Keratinocyte (primary cell): ENCODE data around the gene SLAIN2. TPM values are rescaled to one million over a fixed set of nuclear protein-coding genes. Genes with fewer than 3 reads are reported as not detected.

Experiments
- DNase-seq: peaks from one replicate; pipeline ENCODE4 v3.0.0-alpha.2; 2011; ENCODE audit warnings: low read depth, missing footprints, low spot score
- FAIRE-seq: peaks from 2 replicates; lab custom pipeline; 2011; peaks lifted over from hg19 to GRCh38; lab: Jason Lieb, UNC
- H2AFZ ChIP-seq: 2 replicates; pipeline ENCODE4 v1.6.0; 2012; ENCODE audit warnings: low read length, control low read depth, inconsistent platforms; ENCODE audit not compliant: control insufficient read depth
- H3K27ac ChIP-seq: 2 replicates; pipeline ENCODE4 v1.5.1; 2011; ENCODE audit warnings: low read length; ENCODE audit not compliant: control insufficient read depth, insufficient read depth
- H3K27me3 ChIP-seq: 3 replicates; pipeline ENCODE4 v1.6.0; 2011; ENCODE audit warnings: low read length; ENCODE audit not compliant: control insufficient read depth, insufficient read depth; ENCODE audit errors: extremely low read depth
- H3K36me3 ChIP-seq, 2 experiments: 2 replicates in 1 of 2; 3 replicates in 1 of 2; pipeline ENCODE4 v1.5.1; 2011; ENCODE audit warnings: low read length in 2 of 2, mild to moderate bottlenecking in 1 of 2; ENCODE audit not compliant: control insufficient read depth in 2 of 2, insufficient read depth in 2 of 2; ENCODE audit errors: extremely low read depth in 1 of 2
- H3K4me1 ChIP-seq: 3 replicates; pipeline ENCODE4 v1.5.1; 2011; ENCODE audit warnings: low read length; ENCODE audit not compliant: control insufficient read depth, insufficient read depth; ENCODE audit errors: extremely low read depth
- H3K4me2 ChIP-seq: 3 replicates; pipeline ENCODE4 v1.6.0; 2011; ENCODE audit warnings: low read depth, low read length; ENCODE audit not compliant: control insufficient read depth, insufficient read depth; ENCODE audit errors: extremely low read depth
- H3K4me3 ChIP-seq, 3 experiments: fragments of 200-600 bp in 1 of 3; sonication (generic) in 1 of 3; 2 replicates in 2 of 3; 3 replicates in 1 of 3; pipeline ENCODE4 v1.5.1; 2011 to 2016; ENCODE audit warnings: low read length in 3 of 3, mild to moderate bottlenecking in 3 of 3, control low read depth in 2 of 3, inconsistent platforms in 1 of 3, low read depth in 1 of 3, mixed read lengths in 1 of 3, mixed run types in 1 of 3, moderate library complexity in 1 of 3; ENCODE audit not compliant: control insufficient read depth in 2 of 3, insufficient read depth in 2 of 3; ENCODE audit errors: extremely low read depth in 1 of 3
- H3K79me2 ChIP-seq: 2 replicates; pipeline ENCODE4 v1.6.0; 2012; ENCODE audit warnings: low read length; ENCODE audit not compliant: control insufficient read depth, insufficient read depth
- H3K9ac ChIP-seq: 3 replicates; pipeline ENCODE4 v1.6.0; 2011; ENCODE audit warnings: low read length; ENCODE audit not compliant: control insufficient read depth, insufficient read depth; ENCODE audit errors: extremely low read depth
- H3K9me1 ChIP-seq: 3 replicates; pipeline ENCODE4 v1.6.0; 2011; ENCODE audit warnings: low read length; ENCODE audit not compliant: control insufficient read depth, insufficient read depth; ENCODE audit errors: extremely low read depth
- H3K9me3 ChIP-seq: 2 replicates; pipeline ENCODE4 v1.5.1; 2012; ENCODE audit warnings: low read depth, low read length; ENCODE audit not compliant: control insufficient read depth
- H4K20me1 ChIP-seq: 3 replicates; pipeline ENCODE4 v1.6.0; 2011; ENCODE audit warnings: low read length; ENCODE audit not compliant: control insufficient read depth, insufficient read depth; ENCODE audit errors: extremely low read depth
- EZH2 ChIP-seq: IDR thresholded peaks from one replicate; pipeline ENCODE4 v1.6.1; 2012; ENCODE audit warnings: inconsistent platforms, mild to moderate bottlenecking, low read length, moderate library complexity
- dilution Hi-C: fragments of 300-500 bp; cut with MboI; formaldehyde crosslinking; loops from one replicate; pipeline ENCODE4 v1.7.0; 2020; ENCODE audit warnings: low sequenced_read_pairs; ENCODE audit not compliant: extremely low pct_ligation_motif_present
- polyA plus RNA-seq, 5 experiments: library from polyadenylated mRNA; depleted of rRNA in 3 of 5; stranded (reverse) in 3 of 5; stranded (forward) in 1 of 5; unstranded in 1 of 5; fragments of >200 nt; gene quantifications; 1 replicate in 1 of 5; 2 replicates in 3 of 5; 3 replicates in 1 of 5; pipeline versions ENCODE4 v1.2.1 to v1.2.3, GENCODE V29; 2011 to 2012; ENCODE audit warnings: missing spikeins in 2 of 5, low read depth in 1 of 5, low replicate concordance in 1 of 5
- TF ChIP-seq, protein P1 (sequence below), 3 experiments: IDR thresholded peaks in 1 of 3; conservative IDR thresholded peaks in 1 of 3; optimal IDR thresholded peaks in 1 of 3; 2 replicates in 2 of 3; 3 replicates in 1 of 3; pipeline versions ENCODE3 to v1.5.1; 2011; ENCODE audit warnings: low read length in 3 of 3, mild to moderate bottlenecking in 3 of 3, moderate library complexity in 2 of 3, control low read depth in 1 of 3, inconsistent platforms in 1 of 3; ENCODE audit not compliant: insufficient read depth in 2 of 3; ENCODE audit errors: extremely low read depth in 1 of 3

SLAIN2 gene
- polyA plus RNA-seq, 1 donor (not counting 4 experiments of a cell fraction or from before 2014, with no cell fraction given), result 72.4 TPM

DNA sequence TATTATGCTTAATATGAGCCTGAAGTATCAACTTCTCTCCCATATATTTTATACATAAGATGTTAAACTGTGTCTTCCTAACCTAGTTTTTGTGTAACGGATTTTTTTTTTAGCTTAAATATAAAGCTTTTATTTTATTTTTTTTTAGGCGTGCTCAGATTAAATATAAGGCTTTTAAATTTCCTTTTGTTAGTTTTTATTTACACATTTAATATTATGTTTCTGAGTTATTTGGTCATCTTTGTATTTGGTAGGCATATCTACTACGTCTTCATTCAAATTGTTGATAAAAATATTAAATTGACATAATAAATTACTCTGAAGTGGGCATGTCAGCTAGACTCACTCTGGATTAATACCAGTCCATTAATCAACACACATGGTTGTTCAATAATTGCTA lies 4.2 kb downstream of the SLAIN2 start:
- no peak overlapping the region for H3K27ac ChIP-seq
- H3K9me1 ChIP-seq, result peaks cover 2% of the 10 kb centered on the region
- H3K4me3 ChIP-seq, result no peak overlapping the region
- no peaks in the 10 kb centered on the region for H3K27me3 ChIP-seq
- H3K4me2 ChIP-seq, result peak overlapping the region; percentile 56
- H3K9me3 ChIP-seq, result no peaks in the 10 kb centered on the region
- FAIRE-seq, result no peak
- H3K4me1 ChIP-seq, result peaks cover 23% of the 10 kb centered on the region
- DNase-seq, result no peak
- H3K36me3 ChIP-seq, result no peaks in the 10 kb centered on the region
- no peak overlapping the region for H3K9ac ChIP-seq
- dilution Hi-C loops, result no loop called here
- H2AFZ ChIP-seq, result no peak overlapping the region
- H3K79me2 ChIP-seq, result peaks cover 90% of the 10 kb centered on the region
- peaks cover 3% of the 10 kb centered on the region for H4K20me1 ChIP-seq
- TF ChIP-seq, protein P1, sequence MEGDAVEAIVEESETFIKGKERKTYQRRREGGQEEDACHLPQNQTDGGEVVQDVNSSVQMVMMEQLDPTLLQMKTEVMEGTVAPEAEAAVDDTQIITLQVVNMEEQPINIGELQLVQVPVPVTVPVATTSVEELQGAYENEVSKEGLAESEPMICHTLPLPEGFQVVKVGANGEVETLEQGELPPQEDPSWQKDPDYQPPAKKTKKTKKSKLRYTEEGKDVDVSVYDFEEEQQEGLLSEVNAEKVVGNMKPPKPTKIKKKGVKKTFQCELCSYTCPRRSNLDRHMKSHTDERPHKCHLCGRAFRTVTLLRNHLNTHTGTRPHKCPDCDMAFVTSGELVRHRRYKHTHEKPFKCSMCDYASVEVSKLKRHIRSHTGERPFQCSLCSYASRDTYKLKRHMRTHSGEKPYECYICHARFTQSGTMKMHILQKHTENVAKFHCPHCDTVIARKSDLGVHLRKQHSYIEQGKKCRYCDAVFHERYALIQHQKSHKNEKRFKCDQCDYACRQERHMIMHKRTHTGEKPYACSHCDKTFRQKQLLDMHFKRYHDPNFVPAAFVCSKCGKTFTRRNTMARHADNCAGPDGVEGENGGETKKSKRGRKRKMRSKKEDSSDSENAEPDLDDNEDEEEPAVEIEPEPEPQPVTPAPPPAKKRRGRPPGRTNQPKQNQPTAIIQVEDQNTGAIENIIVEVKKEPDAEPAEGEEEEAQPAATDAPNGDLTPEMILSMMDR (optimal IDR thresholded peaks at IDR 0.05 in 1 of 3, IDR thresholded peaks at IDR 0.05 in 1 of 3, conservative IDR thresholded peaks at IDR 0.05 in 1 of 3; ENCODE audit: extremely low read depth in 1 of 3, insufficient read depth in 2 of 3, low read length in 3 of 3), result no peak
- no peak for TF ChIP-seq EZH2

DNA sequence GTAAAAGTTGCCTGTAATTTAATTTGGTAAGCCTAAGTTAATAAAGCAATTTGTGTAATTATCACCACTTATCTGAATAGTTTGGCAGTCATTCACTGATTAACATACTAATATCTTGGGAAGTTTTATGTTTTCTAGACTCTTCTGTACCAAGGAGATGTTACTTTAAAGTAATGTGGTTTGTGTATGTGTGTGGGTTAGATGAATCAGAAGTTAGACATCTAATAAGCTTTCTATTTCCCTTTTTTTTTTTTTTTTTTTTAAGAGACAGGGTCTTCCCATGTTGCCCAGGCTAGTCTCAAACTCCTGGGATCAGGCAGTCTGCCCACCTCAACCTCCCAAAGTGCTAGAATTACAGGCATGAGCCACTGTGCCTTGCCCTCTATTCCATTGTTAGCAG lies 5.3 kb downstream of the SLAIN2 start:
- FAIRE-seq (peak; percentile 23), DNase-seq (no peak)
- Histone ChIP-seq H3K9me1 (peaks cover 2% of the 10 kb centered on the region), H2AFZ (no peak overlapping the region), H3K9me3 (no peaks in the 10 kb centered on the region), H3K4me2 (peak overlapping the region; percentile 56), H3K4me1 (peaks cover 23% of the 10 kb centered on the region), H3K27ac (peak overlapping the region; percentile 43), H3K36me3 (no peaks in the 10 kb centered on the region), H3K27me3 (no peaks in the 10 kb centered on the region), H3K9ac (no peak overlapping the region), H3K79me2 (peaks cover 99% of the 10 kb centered on the region), H3K4me3 (no peak overlapping the region), H4K20me1 (peaks cover 3% of the 10 kb centered on the region)
- dilution Hi-C loops, result no loop called here
- TF ChIP-seq EZH2, result no peak
- TF ChIP-seq, protein P1 (optimal IDR thresholded peaks at IDR 0.05 in 1 of 3, IDR thresholded peaks at IDR 0.05 in 1 of 3, conservative IDR thresholded peaks at IDR 0.05 in 1 of 3; ENCODE audit: extremely low read depth in 1 of 3, insufficient read depth in 2 of 3, low read length in 3 of 3), result no peak
